ENCODE data around the gene HHIPL1. TPM values are rescaled to one million over a fixed set of nuclear protein-coding genes. Genes with fewer than 3 reads are reported as not detected.

HHIPL1 gene
- total and polyA plus RNA-seq, 5 donors: 0.75 to 3.4 (median 2.0) TPM

- WGBS: 98% methylated on average over 6 of the region's 6 CpGs
- Histone ChIP-seq H3K4me1 (ENCODE audit: control insufficient read depth, insufficient read depth, low read length) (peaks cover 2% of the 10 kb centered on the region), H3K4me3 (ENCODE audit: low read length) (no peak overlapping the region), H3K27ac (ENCODE audit: low read length) (no peak overlapping the region), H3K27me3 (ENCODE audit: control insufficient read depth, insufficient read depth) (no peaks in the 10 kb centered on the region), H3K9me3 (ENCODE audit: control insufficient read depth, low read length) (no peaks in the 10 kb centered on the region)
- ATAC-seq: no peak
- intact Hi-C loops (cut with DNase I): no loop called here
- no peak for DNase-seq
These were observed 33.3 kb downstream of the HHIPL1 start for GRCh38 chr14:99678198-99678597.

GRCh38 chr14:99679111-99679510, 34.2 kb downstream of the HHIPL1 start:
- H3K27ac ChIP-seq (ENCODE audit: low read length): no peak overlapping the region

GRCh38 chr14:99679543-99679942, 34.6 kb downstream of the HHIPL1 start:
- DNase-seq: no peak
- WGBS: 82% methylated on average over 8 of the region's 8 CpGs
- no peaks in the 10 kb centered on the region for H3K9me3 ChIP-seq (ENCODE audit: control insufficient read depth, low read length)
- no peak overlapping the region for H3K4me3 ChIP-seq (ENCODE audit: low read length)
- peaks cover 2% of the 10 kb centered on the region for H3K4me1 ChIP-seq (ENCODE audit: control insufficient read depth, insufficient read depth, low read length)
- intact Hi-C loops (cut with DNase I): no loop called here
- H3K27me3 ChIP-seq (ENCODE audit: control insufficient read depth, insufficient read depth): no peaks in the 10 kb centered on the region
- H3K27ac ChIP-seq (ENCODE audit: low read length): no peak overlapping the region
- ATAC-seq: no peak

More at GRCh38 chr14:99679111-99679510, 34.2 kb downstream of the HHIPL1 start:
- intact Hi-C loops (cut with DNase I): no loop called here
- Histone ChIP-seq H3K9me3 (ENCODE audit: control insufficient read depth, low read length) (no peaks in the 10 kb centered on the region), H3K4me3 (ENCODE audit: low read length) (no peak overlapping the region), H3K27me3 (ENCODE audit: control insufficient read depth, insufficient read depth) (no peaks in the 10 kb centered on the region), H3K4me1 (ENCODE audit: control insufficient read depth, insufficient read depth, low read length) (peaks cover 2% of the 10 kb centered on the region)
- peak in 1 of 3 donors; percentile 45 for DNase-seq
- WGBS: 96% methylated on average over 2 of the region's 2 CpGs
- ATAC-seq: no peak

GRCh38 chr14:99679996-99680395, 35.1 kb downstream of the HHIPL1 start:
- ATAC-seq: no peak
- Histone ChIP-seq H3K9me3 (ENCODE audit: control insufficient read depth, low read length) (no peaks in the 10 kb centered on the region), H3K27ac (ENCODE audit: low read length) (no peak overlapping the region), H3K4me3 (ENCODE audit: low read length) (no peak overlapping the region), H3K4me1 (ENCODE audit: control insufficient read depth, insufficient read depth, low read length) (peaks cover 2% of the 10 kb centered on the region), H3K27me3 (ENCODE audit: control insufficient read depth, insufficient read depth) (no peaks in the 10 kb centered on the region)
- intact Hi-C loops (cut with DNase I): loop anchor here in 1 of 4 donors (5.0 kb wide), 1 partner anchor 207 kb away; no protein-coding TSS in a partner anchor
- 59% methylated on average over 5 of the region's 5 CpGs for WGBS
- no peak for DNase-seq

GRCh38 chr14:99681101-99681831, 36.3 kb downstream of the HHIPL1 start:
- Histone ChIP-seq H3K27me3 (ENCODE audit: control insufficient read depth, insufficient read depth) (no peaks in the 10 kb centered on the region), H3K9me3 (ENCODE audit: control insufficient read depth, low read length) (no peaks in the 10 kb centered on the region), H3K4me1 (ENCODE audit: control insufficient read depth, insufficient read depth, low read length) (peaks cover 2% of the 10 kb centered on the region), H3K27ac (ENCODE audit: low read length) (no peak overlapping the region), H3K4me3 (ENCODE audit: low read length) (no peak overlapping the region)
- WGBS: 68% methylated on average over 12 of the region's 12 CpGs
- ATAC-seq (no peak), DNase-seq (peak in 1 of 3 donors; percentile 35)
- intact Hi-C loops (cut with DNase I): loop anchor here in 1 of 4 donors (5.0 kb wide), 1 partner anchor 206 kb away; no protein-coding TSS in a partner anchor

GRCh38 chr14:99681832-99682148, 36.9 kb downstream of the HHIPL1 start:
- WGBS: 71% methylated on average over 11 of the region's 11 CpGs
- Histone ChIP-seq H3K4me1 (ENCODE audit: control insufficient read depth, insufficient read depth, low read length) (peaks cover 2% of the 10 kb centered on the region), H3K27ac (ENCODE audit: low read length) (no peak overlapping the region), H3K9me3 (ENCODE audit: control insufficient read depth, low read length) (no peaks in the 10 kb centered on the region), H3K27me3 (ENCODE audit: control insufficient read depth, insufficient read depth) (no peaks in the 10 kb centered on the region), H3K4me3 (ENCODE audit: low read length) (no peak overlapping the region)
- intact Hi-C loops (cut with DNase I): loop anchor here in 1 of 4 donors (5.0 kb wide), 1 partner anchor 206 kb away; no protein-coding TSS in a partner anchor
- DNase-seq (peak in 1 of 3 donors; percentile 37), ATAC-seq (no peak)

GRCh38 chr14:99682809-99683618, 38.1 kb downstream of the HHIPL1 start:
- Histone ChIP-seq H3K4me1 (ENCODE audit: control insufficient read depth, insufficient read depth, low read length) (peaks cover 2% of the 10 kb centered on the region), H3K27me3 (ENCODE audit: control insufficient read depth, insufficient read depth) (no peaks in the 10 kb centered on the region), H3K27ac (ENCODE audit: low read length) (peak overlapping the region; percentile 57), H3K9me3 (ENCODE audit: control insufficient read depth, low read length) (no peaks in the 10 kb centered on the region), H3K4me3 (ENCODE audit: low read length) (peak overlapping the region; percentile 61)
- intact Hi-C loops (cut with DNase I): loop anchor here in 1 of 4 donors (5.0 kb wide), 1 partner anchor 204 kb away; no protein-coding TSS in a partner anchor
- ATAC-seq: peak; percentile 55 to 72
- WGBS: 1% methylated on average over 42 of the region's 42 CpGs
- peak; percentile 87 to 95 (median 93) for DNase-seq

- no peaks in the 10 kb centered on the region for H3K9me3 ChIP-seq (ENCODE audit: control insufficient read depth, low read length)
- DNase-seq: peak; percentile 100
- H3K4me1 ChIP-seq (ENCODE audit: control insufficient read depth, insufficient read depth, low read length): peaks cover 2% of the 10 kb centered on the region
- H3K27ac ChIP-seq (ENCODE audit: low read length): peak within 1 kb of the TSS; percentile 57
- intact Hi-C loops (cut with DNase I): loop anchor here in 1 of 4 donors (5.0 kb wide), 1 partner anchor 203 kb away; no protein-coding TSS in a partner anchor
- under 1% methylated on average over 83 of the region's 83 CpGs for WGBS
- H3K4me3 ChIP-seq (ENCODE audit: low read length): peak within 1 kb of the TSS; percentile 68
- no peaks in the 10 kb centered on the region for H3K27me3 ChIP-seq (ENCODE audit: control insufficient read depth, insufficient read depth)
- ATAC-seq: peak; percentile 98
These were observed 38.9 kb downstream of the HHIPL1 start, which contains the start of gene CYP46A1 for GRCh38 chr14:99683619-99684409. Gene CYP46A1 (plus strand): TSS chr14:99684298. CDS start chr14:99684418, 120 bp downstream.

- ATAC-seq (no peak), DNase-seq (no peak)
- peak overlapping the region; percentile 68 for H3K4me3 ChIP-seq (ENCODE audit: low read length)
- H3K4me1 ChIP-seq (ENCODE audit: control insufficient read depth, insufficient read depth, low read length): peaks cover 2% of the 10 kb centered on the region
- no peaks in the 10 kb centered on the region for H3K27me3 ChIP-seq (ENCODE audit: control insufficient read depth, insufficient read depth)
- H3K9me3 ChIP-seq (ENCODE audit: control insufficient read depth, low read length): no peaks in the 10 kb centered on the region
- H3K27ac ChIP-seq (ENCODE audit: low read length): no peak overlapping the region
- 4% methylated on average over 45 of the region's 45 CpGs for WGBS
- intact Hi-C loops (cut with DNase I): loop anchor here in 1 of 4 donors (5.0 kb wide), 1 partner anchor 203 kb away; no protein-coding TSS in a partner anchor
These were observed 39.5 kb downstream of the HHIPL1 start for GRCh38 chr14:99684410-99684934.

GRCh38 chr14:99685151-99685591, 40.2 kb downstream of the HHIPL1 start:
- Histone ChIP-seq H3K4me1 (ENCODE audit: control insufficient read depth, insufficient read depth, low read length) (peaks cover 2% of the 10 kb centered on the region), H3K27ac (ENCODE audit: low read length) (no peak overlapping the region), H3K4me3 (ENCODE audit: low read length) (no peak overlapping the region), H3K9me3 (ENCODE audit: control insufficient read depth, low read length) (no peaks in the 10 kb centered on the region), H3K27me3 (ENCODE audit: control insufficient read depth, insufficient read depth) (no peaks in the 10 kb centered on the region)
- ATAC-seq (no peak), DNase-seq (no peak)
- 52% methylated on average over 11 of the region's 11 CpGs for WGBS
- intact Hi-C loops (cut with DNase I): no loop called here

Measured in right cardiac atrium (tissue), 5 donors.